ENCODE data around the gene TBP.
"Not testable (repeated sequence)": the region's sequence is repeated elsewhere in the genome, so short reads cannot be mapped to it uniquely, and the experiment has no call there.

The TBP gene

DNA sequence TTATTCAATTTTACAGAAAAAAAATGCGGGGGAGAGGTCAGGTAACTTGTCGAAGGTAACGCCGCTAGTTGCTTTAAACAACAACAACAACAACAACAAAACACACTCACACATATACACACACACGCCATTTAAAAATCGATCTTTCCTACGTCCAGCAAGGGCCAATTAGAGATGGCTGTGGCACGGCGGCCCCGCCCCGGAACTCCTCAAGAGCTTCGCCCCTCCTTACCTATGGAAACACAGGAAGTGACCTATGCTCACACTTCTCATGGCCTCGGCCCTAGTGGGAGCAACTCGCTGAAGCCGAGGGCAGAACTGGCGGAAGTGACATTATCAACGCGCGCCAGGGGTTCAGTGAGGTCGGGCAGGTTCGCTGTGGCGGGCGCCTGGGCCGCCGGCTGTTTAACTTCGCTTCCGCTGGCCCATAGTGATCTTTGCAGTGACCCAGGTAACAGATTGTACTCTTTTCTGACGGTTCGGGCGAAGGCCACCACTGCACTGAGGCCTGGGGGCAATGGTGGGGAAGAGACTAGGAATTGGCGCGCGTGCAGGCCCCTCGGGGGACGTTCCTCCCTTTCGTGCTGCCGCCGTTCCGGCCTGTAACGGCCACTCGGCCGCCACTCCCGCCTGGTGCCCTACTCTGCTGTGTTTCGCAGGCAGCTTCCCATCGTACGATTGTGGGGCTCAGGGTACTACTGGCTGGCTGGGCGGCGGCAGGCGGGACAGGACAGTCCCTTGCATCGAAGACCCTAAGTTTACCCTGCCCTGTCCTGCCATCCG lies at the start of gene TBP:
Gene TBP (plus strand): TSS at position 357 of the 783 bp plus-strand sequence. CDS start 2,661 bp downstream, outside the sequence.
- peak; percentile 98 for DNase-seq

DNA sequence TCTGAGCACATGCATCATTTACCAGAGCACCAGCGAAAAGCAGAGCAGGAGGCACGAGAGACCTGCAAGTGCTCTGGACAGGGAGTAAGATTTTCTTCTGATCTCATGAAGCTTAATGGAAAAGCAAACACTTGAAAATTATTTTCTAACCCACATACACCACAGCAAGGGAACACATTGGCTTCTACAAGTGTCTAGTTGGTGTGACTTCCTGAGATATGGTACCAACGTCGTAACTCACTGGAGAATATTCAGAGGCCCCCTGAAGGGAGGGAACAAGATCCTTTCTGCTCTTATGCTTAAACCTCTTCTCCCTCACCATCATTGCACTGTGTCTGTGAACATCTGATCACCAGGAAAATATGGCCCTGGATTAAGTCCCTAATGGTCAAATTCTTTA lies 49.7 kb upstream of the TBP start:
- DNase-seq: peak; percentile 95

DNA sequence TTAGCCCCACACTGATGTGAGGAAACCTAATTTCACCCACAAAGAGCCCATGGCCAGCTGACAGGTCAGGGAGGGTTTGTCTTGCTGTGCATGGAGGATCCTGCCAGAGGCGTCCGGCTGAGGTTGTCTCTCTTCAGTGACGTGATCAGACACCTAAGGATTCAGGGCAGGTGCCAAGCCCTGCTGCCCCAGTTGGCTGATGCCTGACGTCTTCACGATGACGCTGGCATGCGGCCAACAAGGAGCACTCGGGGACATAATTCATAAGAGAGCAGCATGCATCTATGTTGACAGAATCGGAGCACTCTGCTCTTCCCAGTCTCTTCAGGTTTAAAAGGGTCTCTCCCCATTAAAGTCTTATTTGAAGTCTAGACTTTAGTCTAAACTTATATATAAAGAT lies 48.9 kb upstream of the TBP start:
- DNase-seq: peak; percentile 89

DNA sequence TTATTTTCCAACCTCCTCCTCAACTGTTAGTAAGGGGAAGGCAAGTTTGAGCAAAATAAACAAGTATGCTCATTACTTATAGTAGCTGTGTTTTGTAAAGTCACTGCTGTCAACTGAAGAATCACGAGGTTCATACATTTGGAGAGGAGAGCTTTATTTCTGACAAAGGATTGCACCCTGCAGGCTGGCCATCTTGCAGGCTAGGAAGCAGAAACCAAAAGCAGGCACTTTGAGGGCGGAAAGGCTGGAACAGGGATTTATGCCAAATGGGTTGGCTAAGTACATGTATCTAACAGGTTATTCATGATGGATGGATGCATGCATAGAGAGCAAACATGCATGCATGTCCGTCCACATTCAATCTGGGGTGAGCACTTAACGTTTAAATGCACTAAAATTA lies 47.7 kb upstream of the TBP start:
- no peak for DNase-seq

- DNase-seq: not testable (repeated sequence)
Observed at GRCh38 chr6:170507728-170508127, 46.4 kb upstream of the TBP start.

- DNase-seq: not testable (repeated sequence)
Observed at GRCh38 chr6:170508275-170508674, 45.9 kb upstream of the TBP start.

GRCh38 chr6:170508892-170509722 lies 45.1 kb upstream of the TBP start:
- not testable (repeated sequence) for DNase-seq

DNA sequence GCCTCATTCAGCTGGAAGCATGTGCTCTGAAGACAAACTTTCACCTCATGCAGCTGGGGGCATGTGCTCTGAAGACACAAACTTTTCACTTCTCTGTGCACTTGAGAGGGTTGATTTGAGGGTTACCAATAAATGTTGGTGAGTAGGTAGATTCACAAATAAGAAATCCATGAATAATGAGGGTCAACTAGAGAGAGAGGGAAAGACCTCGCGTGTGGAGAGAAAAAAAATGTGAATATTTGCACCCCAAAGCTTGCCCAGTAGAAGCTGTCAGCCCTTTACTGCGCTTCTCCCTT lies 44.5 kb upstream of the TBP start:
- DNase-seq: no peak

- no peak for DNase-seq
Observed at GRCh38 chr6:170510631-170511030, 43.5 kb upstream of the TBP start.

GRCh38 chr6:170512249-170512648 lies 41.9 kb upstream of the TBP start:
- DNase-seq: peak; percentile 26

- no peak for DNase-seq
Observed at GRCh38 chr6:170514908-170515307, 39.3 kb upstream of the TBP start.

DNA sequence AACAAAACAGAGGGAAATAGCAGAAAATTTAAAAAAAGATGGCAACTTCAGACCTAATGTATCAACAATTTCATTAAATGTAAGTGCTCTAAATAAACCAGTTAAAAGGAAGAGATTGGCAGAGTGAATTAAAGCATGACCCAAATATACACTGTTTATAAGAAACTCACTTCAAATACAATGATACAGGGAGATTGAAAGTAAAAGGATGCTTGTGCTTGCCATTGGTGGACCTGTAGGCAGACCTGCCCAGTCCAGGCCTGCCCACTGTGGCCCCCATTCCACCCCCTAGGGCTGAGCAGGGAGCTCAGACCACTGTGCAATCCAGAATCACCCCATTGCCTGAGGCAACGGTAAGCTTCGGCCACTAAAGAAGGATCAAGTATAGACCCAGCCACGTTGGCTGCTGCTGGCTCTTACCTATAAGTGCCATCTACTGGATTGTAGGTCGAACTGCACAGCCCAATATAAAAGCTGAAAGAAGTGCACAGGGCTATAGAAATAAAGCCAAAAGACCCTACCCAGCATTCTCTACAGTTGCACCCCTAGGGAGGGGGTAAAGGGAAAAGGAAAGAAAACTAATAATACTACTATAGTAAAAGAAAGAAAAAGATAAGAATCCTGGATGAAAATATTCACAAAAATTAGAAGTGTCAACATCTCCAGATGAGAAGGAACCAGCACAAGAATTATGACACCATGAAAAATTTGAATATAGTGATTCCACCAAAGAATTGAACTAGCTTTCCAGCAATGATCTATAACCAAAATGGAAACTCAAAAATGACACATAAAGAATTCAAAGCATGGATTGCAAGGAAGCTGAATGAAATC lies 37.2 kb upstream of the TBP start:
- DNase-seq: peak; percentile 57

DNA sequence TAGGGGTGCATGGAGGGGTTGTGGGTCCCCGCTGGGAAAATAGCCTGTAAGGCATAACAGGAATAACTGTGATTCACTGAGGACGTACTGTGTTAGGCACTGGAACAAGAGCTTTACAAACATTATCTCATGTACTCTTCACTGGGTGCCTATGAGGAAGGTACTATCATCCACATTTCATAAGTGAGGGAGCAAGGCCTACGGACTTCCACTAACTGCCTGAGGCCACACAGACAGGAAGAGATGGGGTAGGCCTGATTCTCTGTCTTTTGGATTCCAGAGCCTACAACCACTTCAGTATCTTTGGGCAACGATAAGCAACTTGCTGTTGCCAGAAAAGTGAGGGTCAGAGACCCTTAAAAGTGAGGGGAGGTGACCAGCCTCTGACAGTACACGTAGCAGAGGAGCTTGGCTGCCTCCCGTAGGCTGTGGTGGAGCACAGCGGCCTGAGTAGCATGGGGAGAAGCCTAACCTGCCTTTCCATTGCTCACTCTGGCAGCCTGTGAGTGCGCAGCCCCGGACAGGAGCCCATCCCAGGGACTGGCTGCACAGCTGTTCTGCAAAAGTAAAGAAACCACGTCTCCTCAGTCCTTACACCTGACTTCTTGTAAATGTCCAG lies 31.5 kb upstream of the TBP start:
- DNase-seq: peak; percentile 17

DNA sequence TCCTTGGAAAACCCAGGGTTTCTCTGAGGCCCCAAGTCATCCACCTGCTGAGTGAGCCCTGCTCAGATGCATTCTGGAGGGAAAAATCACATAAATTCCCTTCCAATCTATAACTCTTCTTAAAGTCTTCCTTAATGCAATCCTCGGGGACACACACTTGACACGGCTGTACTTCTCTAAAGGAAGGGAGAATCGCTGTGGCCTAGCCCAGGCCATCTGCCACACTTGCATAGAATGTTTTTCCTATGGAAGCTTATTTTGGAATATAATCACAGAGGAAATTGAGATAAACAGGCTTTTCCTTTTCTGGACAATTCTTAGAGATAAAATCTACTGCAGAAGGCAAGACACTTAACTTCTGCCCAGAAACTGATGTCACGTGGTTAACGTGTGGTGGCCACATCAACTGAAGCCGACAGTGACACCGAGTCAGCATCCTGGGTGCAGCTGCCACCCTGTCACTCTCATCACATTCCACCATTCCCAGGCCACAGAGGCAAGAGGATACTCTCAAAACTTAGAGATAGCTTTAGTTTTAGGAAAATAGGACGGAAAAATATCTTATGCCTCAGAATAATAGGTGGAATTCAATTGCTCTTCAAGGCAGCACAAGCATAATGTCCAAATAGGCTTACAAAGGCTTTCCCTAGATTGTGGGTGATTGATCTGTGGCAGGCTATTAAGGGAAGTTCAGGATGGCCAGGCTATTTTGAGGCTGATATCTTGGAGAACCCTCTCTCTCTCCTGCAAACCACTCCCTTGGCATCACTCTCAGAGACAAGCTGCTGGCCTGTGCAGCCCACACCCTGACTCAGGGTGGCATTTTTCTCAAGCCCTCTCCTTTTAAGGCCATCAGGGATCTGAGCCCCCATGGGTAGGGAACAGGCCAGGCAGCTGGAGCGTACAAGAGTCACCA lies 30.7 kb upstream of the TBP start:
- no peak for DNase-seq

DNA sequence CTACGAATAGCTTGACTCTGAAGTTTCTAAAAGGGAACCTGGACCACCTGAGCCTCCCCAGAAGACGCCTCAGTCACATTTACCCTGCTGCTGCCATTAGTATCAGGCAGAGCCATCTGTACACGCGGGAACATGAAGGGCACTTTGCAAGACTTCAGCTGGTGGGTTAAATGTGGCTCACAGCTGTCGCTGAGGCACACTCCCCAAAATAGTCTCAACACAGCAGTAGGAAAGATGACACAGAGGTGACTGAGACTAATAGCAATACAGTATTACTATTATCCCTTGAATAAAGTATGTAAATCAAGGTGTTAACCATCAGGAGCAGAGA lies 30.0 kb upstream of the TBP start:
- no peak for DNase-seq

- DNase-seq: no peak
Observed at GRCh38 chr6:170525795-170526194, 28.4 kb upstream of the TBP start.

- not testable (repeated sequence) for DNase-seq
Observed at GRCh38 chr6:170527995-170528394, 26.2 kb upstream of the TBP start.

DNA sequence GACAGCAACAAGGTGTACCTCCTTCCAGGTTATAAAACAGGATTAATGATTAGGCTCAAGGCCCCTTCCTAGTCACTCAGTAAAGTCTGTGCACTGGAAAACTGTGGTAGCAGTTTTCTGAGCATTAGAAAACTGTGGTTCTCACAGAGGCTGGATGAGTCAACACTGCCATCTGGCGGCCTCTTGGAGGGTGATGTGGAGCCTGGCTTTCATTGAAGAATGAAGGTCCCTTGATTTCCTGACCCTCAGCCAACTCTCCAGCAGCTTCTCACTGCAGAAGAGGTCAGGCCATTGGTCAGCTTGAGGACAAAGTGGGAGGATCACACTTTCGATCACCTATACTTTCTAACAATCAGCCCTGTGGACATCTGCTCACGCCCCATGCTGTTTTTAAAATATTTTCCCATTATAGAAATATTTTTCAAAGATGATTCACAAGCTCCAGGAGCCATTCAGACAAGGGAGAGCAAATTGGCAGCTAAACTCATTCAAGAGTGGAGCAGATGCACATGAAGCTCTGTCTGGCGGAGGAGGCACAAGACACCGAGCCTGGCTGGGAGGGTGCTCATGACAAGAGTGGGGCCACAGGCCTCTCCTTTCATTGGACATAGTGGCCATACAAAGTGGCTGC lies 24.2 kb upstream of the TBP start:
- peak; percentile 61 for DNase-seq

- no peak for DNase-seq
Observed at GRCh38 chr6:170532867-170533488, 21.2 kb upstream of the TBP start.

- no peak for DNase-seq
Observed at GRCh38 chr6:170533792-170534191, 20.4 kb upstream of the TBP start.

DNA sequence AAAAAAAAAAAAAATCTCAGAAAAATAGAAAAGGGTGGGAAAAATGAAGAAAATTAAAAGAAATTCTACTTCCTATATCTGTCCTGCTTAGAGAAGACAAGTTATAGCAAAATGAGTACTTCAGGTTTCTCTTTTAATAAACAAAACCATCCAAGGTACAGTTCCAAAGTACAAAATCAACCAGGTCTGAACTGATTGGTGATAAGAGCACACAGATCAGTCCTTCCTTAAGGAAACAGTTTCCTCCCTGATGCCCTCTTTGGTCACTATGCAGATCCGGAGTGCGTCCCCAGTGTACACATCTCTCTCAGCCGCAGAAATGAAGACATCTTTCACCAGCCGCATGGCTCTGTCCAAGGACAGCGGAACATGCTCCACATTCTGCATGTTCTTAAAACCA lies 19.2 kb upstream of the TBP start:
- no peak for DNase-seq
